Astrocyte of the spinal cord (primary cell): ENCODE results near the gene NES.

Experiments
- DNase-seq: peaks from one replicate; pipeline ENCODE4 v3.0.0; 2011; ENCODE audit warnings: low read depth, low spot score
- H3K4me3 ChIP-seq: 2 replicates; pipeline ENCODE4 v1.5.1; 2011; ENCODE audit warnings: low read depth, mild to moderate bottlenecking, low read length, moderate library complexity
- CTCF ChIP-seq: IDR thresholded peaks from 2 replicates; pipeline ENCODE4 v1.5.1; 2012; ENCODE audit warnings: low read depth, mild to moderate bottlenecking, low read length, inconsistent platforms
- in situ Hi-C: cut with HindIII; loops from 2 replicates; pipeline ENCODE4 v1.10.0; 2017; ENCODE audit warnings: low sequenced_read_pairs

NES gene

GRCh38 chr1:156622581-156623297, 54.5 kb downstream of the NES start:
- DNase-seq: no peak
- in situ Hi-C loops: no loop called here
- no peak for TF ChIP-seq CTCF
- no peak overlapping the region for H3K4me3 ChIP-seq

DNA sequence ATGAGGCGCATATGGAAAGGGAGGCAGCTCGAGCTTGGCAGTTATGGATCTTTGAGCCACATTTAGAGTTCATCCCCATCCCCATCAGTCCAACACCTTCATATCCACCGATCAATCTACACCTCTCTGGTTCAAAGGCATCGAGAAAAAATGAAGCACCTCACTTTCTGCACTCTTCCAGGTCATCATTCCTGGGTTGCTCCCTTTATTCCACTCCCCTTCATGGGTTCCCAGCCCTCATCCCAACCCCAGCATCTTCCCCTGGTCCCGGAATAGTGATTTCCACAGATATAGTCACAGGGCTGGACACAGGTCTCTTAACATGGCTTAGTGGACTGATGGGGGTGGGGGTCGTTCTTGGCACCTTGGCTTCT, 57.6 kb downstream of the NES start:
- H3K4me3 ChIP-seq: no peak overlapping the region
- no peak for TF ChIP-seq CTCF
- in situ Hi-C loops: no loop called here
- no peak for DNase-seq

- in situ Hi-C loops: no loop called here
- DNase-seq: no peak
- TF ChIP-seq CTCF: peak; percentile 54
- H3K4me3 ChIP-seq: no peak within 1 kb of the TSS
Measured at GRCh38 chr1:156618853-156619581, 58.2 kb downstream of the NES start, which contains the start of gene HAPLN2. HAPLN2 (plus strand) TSS chr1:156619415; CDS start chr1:156623491, 4,076 bp downstream.
